Esophagus squamous epithelium (tissue), 5 donors: Measurements from ENCODE around the gene MID1IP1. TPM values are rescaled to one million over a fixed set of nuclear protein-coding genes. Genes with fewer than 3 reads are reported as not detected.
A peak's percentile ranks its signal among the peaks of the same experiment; 100 is the strongest.

Source experiments
- DNase-seq: peaks from one replicate; lab custom pipeline; 2025; lab: John Stamatoyannopoulos, UW
- H3K27ac ChIP-seq, 4 donors: fragments of 200-600 bp; sonication (generic); one replicate each; pipeline ENCODE4 v1.5.1; 2016 to 2019; ENCODE audit warnings: mild to moderate bottlenecking in 1 of 4
- H3K27me3 ChIP-seq, 4 donors: fragments of 200-600 bp; sonication (generic); 1 replicate in 3 of 4; 2 replicates in 1 of 4; pipeline versions ENCODE4 v1.5.1 to v1.6.0; 2017 to 2021; ENCODE audit warnings: antibody characterized with exemption in 1 of 4
- H3K36me3 ChIP-seq, 3 donors: fragments of 200-600 bp; sonication (generic); one replicate each; pipeline ENCODE4 v1.5.1; 2016 to 2019
- H3K4me1 ChIP-seq, 3 donors: fragments of 200-600 bp; sonication (generic); one replicate each; pipeline ENCODE4 v1.5.1; 2017 to 2019
- H3K4me3 ChIP-seq, 4 donors: fragments of 200-600 bp; sonication (generic); 1 replicate in 3 of 4; 2 replicates in 1 of 4; pipeline ENCODE4 v1.5.1; 2016 to 2019; ENCODE audit warnings: mild to moderate bottlenecking in 2 of 4, moderate library complexity in 1 of 4
- H3K9me3 ChIP-seq, 3 donors: fragments of 200-600 bp; sonication (generic); one replicate each; pipeline ENCODE4 v1.5.1; 2016 to 2019
- POLR2A ChIP-seq, 4 donors: fragments of 450-650 bp; IDR thresholded peaks; one replicate each; pipeline ENCODE4 v1.6.1; 2017; ENCODE audit warnings: antibody characterized with exemption in 4 of 4, mild to moderate bottlenecking in 4 of 4, moderate library complexity in 3 of 4
- WGBS, 2 donors: methylation state at CpG; one replicate each; pipeline ENCODE4 v1.1.5; 2018; 5-methylcytosine and 5-hydroxymethylcytosine counted together
- intact Hi-C: fragments of 100-400 bp; cut with DNase I; formaldehyde crosslinking; loops from one replicate; pipeline ENCODE4 v1.15.0; 2022
- total RNA-seq, 4 donors: library from RNA; depleted of rRNA; stranded (reverse); fragments of >200 nt; gene quantifications; one replicate each; pipeline ENCODE4 v1.1.0, GENCODE V29; 2016
- TF ChIP-seq, protein P1 (sequence below), 6 experiments: fragments of 450-650 bp in 4 of 6; fragments of 200-600 bp in 2 of 6; sonication (generic) in 2 of 6; IDR thresholded peaks; one replicate each; pipeline ENCODE4 v1.5.1; 2016 to 2019; ENCODE audit warnings: antibody characterized with exemption in 6 of 6, mild to moderate bottlenecking in 4 of 6, moderate library complexity in 4 of 6
- donor health status: DM: yes; HTN: yes; CAD: no.

The MID1IP1 gene
- total RNA-seq, 4 donors from 2014 or later, result 42.6 to 56.1 (median 49.8) TPM

- Histone ChIP-seq H3K9me3 (no peaks in the 10 kb centered on the region), H3K4me3 (no peak overlapping the region), H3K27me3 (no peaks in the 10 kb centered on the region), H3K36me3 (no peaks in the 10 kb centered on the region), H3K4me1 (peaks cover 0 to 22% (median 6%) of the 10 kb centered on the region in 3 donors), H3K27ac (no peak overlapping the region)
- TF ChIP-seq POLR2A (IDR thresholded peaks at IDR 0.05), result no peak
- TF ChIP-seq, protein P1, sequence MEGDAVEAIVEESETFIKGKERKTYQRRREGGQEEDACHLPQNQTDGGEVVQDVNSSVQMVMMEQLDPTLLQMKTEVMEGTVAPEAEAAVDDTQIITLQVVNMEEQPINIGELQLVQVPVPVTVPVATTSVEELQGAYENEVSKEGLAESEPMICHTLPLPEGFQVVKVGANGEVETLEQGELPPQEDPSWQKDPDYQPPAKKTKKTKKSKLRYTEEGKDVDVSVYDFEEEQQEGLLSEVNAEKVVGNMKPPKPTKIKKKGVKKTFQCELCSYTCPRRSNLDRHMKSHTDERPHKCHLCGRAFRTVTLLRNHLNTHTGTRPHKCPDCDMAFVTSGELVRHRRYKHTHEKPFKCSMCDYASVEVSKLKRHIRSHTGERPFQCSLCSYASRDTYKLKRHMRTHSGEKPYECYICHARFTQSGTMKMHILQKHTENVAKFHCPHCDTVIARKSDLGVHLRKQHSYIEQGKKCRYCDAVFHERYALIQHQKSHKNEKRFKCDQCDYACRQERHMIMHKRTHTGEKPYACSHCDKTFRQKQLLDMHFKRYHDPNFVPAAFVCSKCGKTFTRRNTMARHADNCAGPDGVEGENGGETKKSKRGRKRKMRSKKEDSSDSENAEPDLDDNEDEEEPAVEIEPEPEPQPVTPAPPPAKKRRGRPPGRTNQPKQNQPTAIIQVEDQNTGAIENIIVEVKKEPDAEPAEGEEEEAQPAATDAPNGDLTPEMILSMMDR (IDR thresholded peaks at IDR 0.05), result no peak
- DNase-seq, result no peak
- intact Hi-C loops, result no loop called here
- 61 to 68% methylated on average over 4 to 5 of the region's 5 CpGs for WGBS, 2 donors
Measured at GRCh38 chrX:38799995-38800580, 1.2 kb upstream of the MID1IP1 start.

DNA sequence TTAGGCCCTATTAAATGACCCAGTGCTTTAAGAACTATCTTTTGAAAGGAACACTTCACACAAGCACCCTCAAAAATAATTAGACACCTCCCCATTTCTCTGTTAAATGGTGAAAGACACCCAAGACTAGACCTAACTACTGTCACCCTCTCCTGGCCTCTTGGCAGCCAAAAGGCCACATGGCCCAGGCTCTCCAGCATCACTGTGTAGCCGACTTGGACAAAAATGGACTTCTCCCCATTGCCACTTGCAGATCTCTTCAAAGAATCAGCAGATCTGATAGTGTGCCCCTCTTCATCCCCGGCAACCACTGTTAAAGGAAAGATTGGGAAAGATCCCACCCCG, 2.0 kb downstream of the MID1IP1 start:
- no peak for TF ChIP-seq POLR2A (IDR thresholded peaks at IDR 0.05)
- TF ChIP-seq, protein P1 (IDR thresholded peaks at IDR 0.05), result no peak
- no peak for DNase-seq
- intact Hi-C loops, result no loop called here
- no peaks in the 10 kb centered on the region for H3K27me3 ChIP-seq
- H3K27ac ChIP-seq, result peak overlapping the region; percentile 91 to 96 (median 94)
- no peaks in the 10 kb centered on the region for H3K36me3 ChIP-seq
- no peaks in the 10 kb centered on the region for H3K9me3 ChIP-seq
- H3K4me1 ChIP-seq, result peaks cover 0 to 43% (median 6%) of the 10 kb centered on the region in 3 donors
- peak overlapping the region; percentile 59 to 69 (median 64) for H3K4me3 ChIP-seq
- 17 to 52% methylated on average over 1 to 3 of the region's 3 CpGs for WGBS, 2 donors

- Histone ChIP-seq H3K27me3 (no peaks in the 10 kb centered on the region), H3K27ac (peak overlapping the region; percentile 91 to 96 (median 94)), H3K36me3 (no peaks in the 10 kb centered on the region), H3K4me3 (peak overlapping the region; percentile 59 to 69 (median 64)), H3K4me1 (peaks cover 0 to 43% (median 6%) of the 10 kb centered on the region in 3 donors), H3K9me3 (no peaks in the 10 kb centered on the region)
- TF ChIP-seq, protein P1 (IDR thresholded peaks at IDR 0.05), result no peak
- TF ChIP-seq POLR2A (IDR thresholded peaks at IDR 0.05), result peak in 2 of 4 donors; percentile 79 to 86
- DNase-seq, result peak; percentile 3
- 62% methylated on average over 12 of the region's 64 CpGs; no CpG with 5 or more reads in 1 of the 2 donors for WGBS, 2 donors
- intact Hi-C loops, result no loop called here
Measured at GRCh38 chrX:38803588-38804431, 2.6 kb downstream of the MID1IP1 start.

DNA sequence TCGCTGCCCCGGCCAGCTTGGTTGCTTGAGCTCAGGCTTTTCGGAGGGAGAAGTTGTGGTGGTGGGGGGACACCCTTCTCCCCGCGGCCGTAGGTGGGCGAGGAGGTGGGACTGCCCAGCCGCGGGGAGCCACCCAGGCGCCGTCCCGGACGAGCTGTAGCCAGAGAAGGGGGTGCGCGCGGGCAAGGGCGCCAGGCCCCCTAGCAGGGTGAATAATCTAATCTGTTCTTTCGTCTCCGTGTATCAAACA, 3.1 kb downstream of the MID1IP1 start:
- no peaks in the 10 kb centered on the region for H3K9me3 ChIP-seq
- peak overlapping the region; percentile 91 to 96 (median 94) for H3K27ac ChIP-seq
- H3K4me3 ChIP-seq, result peak overlapping the region; percentile 59 to 69 (median 64)
- H3K4me1 ChIP-seq, result peaks cover 0 to 43% (median 6%) of the 10 kb centered on the region in 3 donors
- WGBS, 2 donors, result 47% methylated on average over 9 of the region's 19 CpGs; no CpG with 5 or more reads in 1 of the 2 donors
- no peaks in the 10 kb centered on the region for H3K36me3 ChIP-seq
- intact Hi-C loops, result no loop called here
- DNase-seq, result no peak
- no peak for TF ChIP-seq POLR2A (IDR thresholded peaks at IDR 0.05)
- TF ChIP-seq, protein P1 (IDR thresholded peaks at IDR 0.05), result no peak
- no peaks in the 10 kb centered on the region for H3K27me3 ChIP-seq
